GM23338 (cell line): ENCODE results near the gene PIK3R3. TPM values are rescaled to one million over a fixed set of nuclear protein-coding genes. Genes with fewer than 3 reads are reported as not detected.

ENCODE experiments used
- CREB1 ChIP-seq: fragments of 250-450 bp; sonication (Bioruptor Pico); IDR thresholded peaks from 2 replicates; pipeline ENCODE4 v1.5.0; 2020; ENCODE audit warnings: low read depth, mild to moderate bottlenecking, moderate library complexity
- CTCF ChIP-seq, 2 experiments: fragments of 200-600 bp in 1 of 2; sonication (generic) in 1 of 2; conservative IDR thresholded peaks; 2 replicates each; pipeline versions ENCODE4 v1.5.1 to v1.6.1; 2016 to 2017; ENCODE audit warnings: antibody characterized with exemption in 2 of 2, low read depth in 2 of 2, mild to moderate bottlenecking in 2 of 2, moderate library complexity in 1 of 2
- ETS1 ChIP-seq: IDR thresholded peaks from 2 replicates; pipeline ENCODE4 v1.6.1; 2016; ENCODE audit warnings: antibody characterized with exemption
- EZH2 ChIP-seq: fragments of 200-600 bp; sonication (generic); IDR thresholded peaks from one replicate; pipeline ENCODE4 v1.8.0; 2017; ENCODE audit warnings: antibody characterized with exemption, mild to moderate bottlenecking, low read depth; ENCODE audit not compliant: unreplicated experiment
- JUNB ChIP-seq: IDR thresholded peaks from one replicate; pipeline ENCODE4 v1.6.1; 2016; ENCODE audit warnings: antibody characterized with exemption; ENCODE audit not compliant: unreplicated experiment
- POLR2AphosphoS5 ChIP-seq: IDR thresholded peaks from 2 replicates; pipeline ENCODE4 v1.6.1; 2016; ENCODE audit warnings: antibody characterized with exemption, low read depth
- STAT1 ChIP-seq: IDR thresholded peaks from one replicate; pipeline ENCODE4 v1.6.1; 2016; ENCODE audit warnings: antibody characterized with exemption; ENCODE audit not compliant: unreplicated experiment
- ZNF114 ChIP-seq: fragments of 250-450 bp; sonication (Bioruptor Pico); IDR thresholded peaks from 2 replicates; pipeline ENCODE4 v1.5.0; 2020; ENCODE audit warnings: mild to moderate bottlenecking, moderate library complexity
- ZNF462 ChIP-seq: fragments of 250-450 bp; sonication (Bioruptor Pico); IDR thresholded peaks from 2 replicates; pipeline ENCODE4 v1.5.0; 2020; ENCODE audit warnings: mild to moderate bottlenecking, moderate library complexity
- polyA plus RNA-seq: library from polyadenylated mRNA; unstranded; fragments of >200 nt; fragmentation: Nextera tagmentation; extraction: Ambion mirVana; gene quantifications from 2 replicates; pipeline ENCODE4 v1.2.1, GENCODE V29; 2016
- total RNA-seq: library from RNA; depleted of rRNA; stranded (reverse); fragments of >200 nt; shearing (Covaris generic); gene quantifications from 2 replicates; pipeline ENCODE4 v1.2.3, GENCODE V29; 2014

Gene PIK3R3
- total and polyA plus RNA-seq, 2 experiments from 2014 or later: 7.5 to 8.6 TPM

GRCh38 chr1:46152016-46152415, 19.6 kb upstream of the PIK3R3 start (continued):
- no peak for TF ChIP-seq ZNF462 (CRISPR knock-in tag)
- TF ChIP-seq ZNF114 (CRISPR knock-in tag): no peak
- no peak for TF ChIP-seq CREB1 (CRISPR knock-in tag)
- TF ChIP-seq JUNB: no peak
- no peak for TF ChIP-seq POLR2AphosphoS5
- TF ChIP-seq ETS1: no peak
- TF ChIP-seq CTCF (conservative IDR thresholded peaks at IDR 0.05; ENCODE audit: low read depth in 2 of 2): no peak
- no peak for TF ChIP-seq EZH2
- TF ChIP-seq STAT1: no peak
